ENCODE results near the gene TMUB2.

TMUB2 gene

DNA sequence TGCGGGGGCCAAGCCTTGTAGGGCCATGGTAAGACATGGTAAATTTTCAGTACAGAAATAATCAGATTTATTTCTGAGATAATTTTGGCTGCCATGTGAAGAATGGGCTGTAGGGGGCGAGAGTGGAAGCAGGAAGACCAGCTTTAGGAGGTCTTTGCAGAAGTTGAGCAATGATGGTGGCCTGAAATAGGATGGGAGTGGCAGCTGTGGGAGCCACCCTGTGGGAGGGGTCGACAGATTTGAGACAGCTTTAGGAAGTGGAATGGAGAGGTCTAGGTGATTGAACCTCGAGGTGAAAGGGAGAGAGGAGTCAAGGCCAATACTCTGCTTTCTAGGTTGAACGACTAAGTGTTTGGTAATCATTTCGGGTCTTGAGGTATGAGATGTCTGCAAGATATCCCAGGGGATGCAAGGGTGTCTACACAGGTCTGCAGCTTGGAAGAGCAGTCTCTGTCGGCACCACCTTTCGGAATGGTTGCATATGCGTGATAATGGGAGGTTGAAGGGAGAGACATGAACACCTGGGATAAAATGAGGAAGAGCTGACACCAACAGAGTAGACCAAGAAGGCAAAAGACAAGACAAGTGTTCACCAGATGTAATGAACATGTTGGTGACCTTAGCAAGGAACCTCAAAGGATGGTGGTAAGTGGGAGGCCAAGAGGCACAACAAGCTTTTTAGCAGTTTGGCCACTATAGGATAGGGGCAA lies 17.1 kb downstream of the TMUB2 start:
- peak; percentile 61 to 71 for DNase-seq

DNA sequence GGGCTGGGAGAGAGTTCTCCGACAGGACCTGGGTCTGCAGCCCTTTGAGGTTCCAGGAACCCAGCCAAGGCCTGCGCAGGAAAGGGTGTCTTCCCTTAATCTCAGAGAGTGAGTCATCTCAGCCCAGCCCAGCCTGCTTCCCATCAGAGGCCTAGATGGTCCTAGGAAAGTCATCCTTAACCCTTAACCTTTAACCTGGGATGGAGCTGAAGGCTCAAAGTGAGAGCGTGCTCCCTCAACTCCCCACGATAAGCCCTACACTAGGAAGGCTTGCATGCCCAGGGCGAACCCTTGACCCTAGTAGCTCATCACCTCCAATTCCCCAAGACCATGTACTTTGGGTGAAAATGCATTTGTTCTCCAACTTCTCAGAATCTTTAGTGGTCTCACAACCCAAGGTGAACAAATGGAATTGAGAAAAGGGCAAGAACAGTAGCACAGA lies 17.7 kb downstream of the TMUB2 start:
- DNase-seq = no peak

DNA sequence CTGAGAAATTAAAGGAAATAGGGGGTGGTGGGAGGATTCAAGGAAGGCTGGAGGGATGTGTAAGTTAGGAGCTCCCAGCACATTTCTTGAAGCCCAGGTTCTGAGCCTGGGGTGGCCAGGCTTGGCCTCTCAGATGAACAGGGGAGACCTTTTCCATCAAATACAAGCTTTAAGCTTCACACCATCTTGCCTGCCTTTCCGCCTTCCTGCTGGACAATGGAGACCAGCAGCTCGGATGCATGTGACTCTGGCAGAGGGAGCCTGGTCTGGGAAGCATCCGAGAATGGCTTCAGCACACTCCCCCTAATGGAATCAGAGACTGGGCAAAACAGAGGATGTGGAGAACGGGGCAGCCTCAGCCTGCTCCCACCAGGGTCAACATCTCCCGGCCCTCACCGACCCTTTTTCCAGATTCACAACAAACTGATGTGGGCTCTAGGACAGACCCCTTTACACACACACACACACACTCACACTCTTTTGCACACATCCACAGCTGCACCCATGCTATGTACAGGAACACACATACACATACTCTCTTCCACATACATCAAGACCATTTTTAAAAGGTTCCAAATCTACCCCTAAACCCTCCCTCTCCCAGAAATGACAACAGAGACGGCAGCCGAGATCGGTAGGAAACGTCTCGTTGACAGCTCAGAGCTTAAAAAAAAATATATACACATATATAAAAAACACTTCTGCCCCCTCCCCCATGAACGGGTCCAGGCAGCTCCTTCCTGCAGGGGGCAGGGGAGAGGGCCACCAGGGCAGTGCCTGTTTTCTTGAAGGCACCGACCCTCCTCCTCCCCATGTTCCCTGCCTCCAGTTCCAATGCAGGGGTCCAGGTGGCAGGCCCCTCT lies 19.4 kb downstream of the TMUB2 start:
- DNase-seq = no peak

DNA sequence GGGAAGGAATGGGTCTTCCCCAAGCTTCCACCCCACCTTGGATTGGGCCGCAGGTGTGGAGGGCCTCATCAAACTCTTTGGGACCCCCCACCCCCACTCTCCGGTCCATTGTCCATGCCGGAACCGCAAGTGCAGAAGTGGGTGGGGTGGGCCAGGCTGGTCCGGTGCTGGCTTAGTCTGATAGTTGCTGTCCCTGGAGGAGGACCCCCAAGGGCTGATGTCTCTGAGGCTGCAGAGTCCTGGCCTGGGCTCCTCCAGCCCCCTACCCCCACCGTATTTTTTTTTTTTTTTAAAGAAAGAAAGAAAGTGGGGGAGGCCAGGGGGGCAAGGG lies 20.0 kb downstream of the TMUB2 start:
- DNase-seq = no peak

DNA sequence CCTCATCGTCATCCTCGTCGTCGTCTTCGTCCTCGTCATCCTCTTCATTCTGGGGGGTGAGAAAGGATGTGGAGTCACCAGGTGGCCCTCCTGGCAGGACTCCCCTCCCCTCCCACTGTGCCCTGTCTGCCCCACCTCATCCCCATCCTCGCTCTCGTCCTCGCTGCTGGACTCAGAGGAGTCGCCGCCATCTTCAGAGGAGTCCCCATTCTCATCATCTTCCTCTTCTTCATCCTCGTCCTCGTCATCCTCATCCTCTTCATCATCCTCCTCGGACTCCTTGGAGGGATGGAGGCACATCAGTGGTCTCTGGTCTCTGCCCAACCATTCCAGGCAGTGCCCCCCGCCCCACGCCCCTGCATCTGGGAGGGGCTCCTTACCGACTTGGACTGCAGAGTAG lies 20.5 kb downstream of the TMUB2 start:
- DNase-seq = no peak

DNA sequence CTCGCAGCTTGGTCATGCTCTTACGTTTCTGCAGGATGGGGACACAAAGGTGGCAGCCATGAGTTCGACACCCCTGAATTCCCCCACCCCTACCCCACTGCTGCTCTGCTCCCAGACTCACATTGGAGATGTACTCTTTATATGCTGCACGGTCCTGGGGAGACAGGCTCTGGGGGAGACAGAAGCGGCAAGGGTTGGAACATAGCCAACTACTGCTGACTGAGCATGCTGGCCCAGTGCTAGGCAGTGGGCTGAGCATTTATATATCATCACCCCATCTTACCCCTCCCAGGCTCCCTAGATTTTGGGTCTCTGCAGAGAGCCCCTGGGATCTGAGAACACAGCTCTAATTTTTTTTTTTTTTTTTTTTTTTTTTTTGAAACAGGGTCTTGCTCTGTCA lies 21.0 kb downstream of the TMUB2 start:
- DNase-seq = no peak

DNA sequence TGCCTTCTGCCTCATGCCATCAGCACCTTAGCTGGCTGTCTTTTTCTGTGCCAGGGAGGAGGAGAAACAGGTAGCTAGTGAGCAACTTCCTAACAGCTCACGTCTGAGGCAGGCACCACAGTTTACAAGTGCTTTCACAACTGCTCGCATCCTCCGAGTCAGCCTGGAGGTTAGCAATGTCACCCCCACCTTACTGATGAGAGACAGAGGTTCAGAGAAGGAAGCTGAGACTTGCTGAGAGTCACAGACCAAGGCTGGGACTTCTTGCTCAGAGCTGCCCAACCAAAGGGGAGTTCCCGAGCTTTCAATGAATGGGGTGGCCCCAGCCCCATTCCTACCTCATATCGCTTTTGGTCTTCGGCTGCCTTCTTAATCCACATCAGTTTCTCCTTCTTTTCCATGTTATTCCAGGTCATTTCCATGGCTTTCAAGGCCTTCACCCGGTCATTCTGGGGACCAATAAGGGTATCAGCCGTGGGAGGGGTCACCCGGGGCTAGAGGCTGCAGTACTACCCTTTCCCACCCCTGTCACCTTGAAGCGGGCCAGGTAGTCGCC lies 23.1 kb downstream of the TMUB2 start:
- DNase-seq = peak in 1 of 2 donors; percentile 17

DNA sequence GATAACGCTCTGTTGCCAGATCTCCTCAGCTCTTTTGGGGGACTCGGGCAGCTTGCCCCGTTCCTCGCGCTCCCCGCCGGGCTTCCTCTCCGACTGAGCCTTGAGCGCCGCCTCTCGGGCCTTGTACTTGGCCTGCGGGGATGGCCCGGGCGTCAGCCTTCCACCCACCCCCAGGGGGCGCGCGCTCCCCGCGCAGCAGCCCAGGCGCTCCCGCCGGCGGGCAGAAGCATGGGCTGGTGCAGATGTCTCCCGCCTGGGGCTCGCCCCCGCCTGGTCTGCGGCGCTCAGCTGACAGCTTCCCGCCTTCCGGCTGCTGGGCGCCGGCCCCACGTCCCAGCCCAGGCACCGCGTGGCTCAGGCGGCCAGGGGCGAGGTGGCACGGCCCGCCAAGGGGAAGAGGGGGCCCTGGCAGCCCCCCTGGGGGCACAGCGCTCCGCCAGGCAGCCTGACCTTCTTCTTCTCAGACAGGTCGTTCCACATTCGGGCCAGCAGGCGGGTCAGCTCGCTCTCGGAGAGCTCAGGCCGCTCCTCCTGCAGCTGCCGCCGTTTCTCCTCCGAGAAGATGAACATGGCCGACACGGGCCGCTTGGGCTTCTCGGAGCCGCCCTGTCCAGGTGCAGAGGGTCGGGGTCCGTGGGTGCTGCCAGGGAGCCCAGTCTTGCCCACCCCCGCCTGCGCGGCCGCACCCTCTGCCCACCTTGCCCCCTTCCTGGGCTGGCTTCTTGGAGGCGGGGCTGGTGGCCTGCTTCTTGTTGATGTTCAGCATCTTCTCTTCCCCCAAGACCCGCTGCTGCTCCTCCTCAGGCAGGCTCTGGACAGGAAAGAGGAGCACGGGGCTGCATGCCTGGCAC lies 23.8 kb downstream of the TMUB2 start:
- peak; percentile 92 for DNase-seq

DNA sequence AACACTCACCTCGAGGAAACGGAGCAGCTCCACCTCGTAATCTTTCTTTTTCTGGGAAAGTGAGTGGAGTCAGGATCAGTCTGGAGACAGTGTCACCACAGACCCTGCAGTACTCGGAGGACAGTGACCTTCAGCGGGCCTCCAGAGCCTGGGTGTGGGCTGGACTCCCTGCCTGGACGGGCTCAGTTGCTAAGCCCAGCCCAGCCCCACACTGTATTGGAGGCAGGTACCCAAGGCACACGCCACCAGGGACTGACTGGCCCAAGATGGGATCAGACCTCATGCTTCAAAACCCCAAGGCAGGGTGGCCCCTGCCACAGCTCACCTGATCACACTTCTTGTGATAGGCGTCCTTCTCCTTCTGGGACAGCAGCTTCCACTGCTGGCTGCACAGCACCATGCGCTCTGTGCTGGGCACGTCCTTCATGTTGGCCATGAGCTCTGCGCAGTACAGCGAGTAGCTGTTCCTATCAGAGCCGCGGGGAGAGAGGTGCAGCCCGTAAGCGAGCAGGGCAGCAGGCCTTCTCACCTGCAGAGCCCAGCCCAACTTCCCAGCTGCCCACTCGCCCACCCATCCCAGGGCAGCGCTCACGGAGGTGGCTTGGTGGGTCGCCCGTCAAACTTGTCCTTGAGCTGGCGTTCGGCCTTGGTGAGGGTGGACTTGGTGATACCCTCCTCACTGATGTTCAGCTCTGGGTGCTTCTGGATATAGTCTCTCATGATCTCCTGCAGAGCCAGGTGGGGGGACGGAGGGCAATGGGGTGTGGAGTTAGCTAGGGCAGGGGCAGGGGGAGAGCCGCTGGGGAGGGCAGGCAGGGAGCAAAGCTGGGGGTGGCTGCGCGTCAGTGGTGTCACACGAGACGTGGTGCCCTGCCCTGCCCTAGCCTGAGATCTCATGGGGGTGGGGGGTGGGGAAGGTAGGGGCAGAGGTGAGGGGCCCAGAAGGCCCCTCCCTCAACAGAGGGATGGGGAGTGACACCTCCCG lies 24.8 kb downstream of the TMUB2 start:
- DNase-seq = no peak

DNA sequence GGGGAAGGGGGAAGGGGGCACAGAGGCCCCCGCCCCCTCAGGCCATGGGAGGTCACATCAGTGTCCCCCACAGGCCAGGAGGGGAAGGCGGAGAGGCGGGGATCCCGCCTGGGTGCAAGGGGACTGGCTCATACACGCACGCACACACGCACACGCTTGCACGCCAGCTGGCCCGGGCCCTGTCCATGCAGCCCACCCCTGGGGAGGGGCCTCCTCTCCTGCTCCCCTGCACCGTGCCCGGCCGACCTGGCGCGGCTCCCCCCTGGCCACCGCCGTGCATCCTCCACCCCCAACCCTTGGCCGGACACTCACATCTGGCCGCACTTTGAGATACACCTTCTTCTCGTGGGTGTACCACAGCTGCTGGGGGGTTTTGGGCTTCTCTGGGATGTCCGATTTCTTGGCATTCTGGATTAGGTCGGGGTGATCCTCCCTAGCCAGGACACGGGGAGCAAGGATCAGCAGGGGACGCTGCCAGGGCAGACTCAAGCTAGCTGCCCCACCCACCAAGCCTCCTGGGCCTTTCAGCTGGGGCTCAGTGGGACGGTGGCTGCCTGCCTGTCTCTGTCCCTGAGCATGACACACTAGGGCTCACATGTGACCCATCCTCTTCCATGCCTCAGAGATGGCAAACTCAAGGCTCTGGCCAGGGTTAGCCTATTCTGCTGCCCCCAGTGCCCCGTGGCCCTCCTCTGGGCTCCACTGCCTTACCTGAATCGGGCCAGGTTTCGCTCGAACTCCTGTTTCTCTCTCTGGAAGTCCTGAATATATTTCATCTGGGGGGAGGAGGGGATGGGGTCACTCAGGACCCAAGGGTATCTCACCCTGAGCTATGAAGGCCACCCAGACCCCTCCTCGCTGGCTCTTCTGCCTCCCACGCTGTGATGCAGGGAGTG lies 26.0 kb downstream of the TMUB2 start:
- no peak for DNase-seq

DNA sequence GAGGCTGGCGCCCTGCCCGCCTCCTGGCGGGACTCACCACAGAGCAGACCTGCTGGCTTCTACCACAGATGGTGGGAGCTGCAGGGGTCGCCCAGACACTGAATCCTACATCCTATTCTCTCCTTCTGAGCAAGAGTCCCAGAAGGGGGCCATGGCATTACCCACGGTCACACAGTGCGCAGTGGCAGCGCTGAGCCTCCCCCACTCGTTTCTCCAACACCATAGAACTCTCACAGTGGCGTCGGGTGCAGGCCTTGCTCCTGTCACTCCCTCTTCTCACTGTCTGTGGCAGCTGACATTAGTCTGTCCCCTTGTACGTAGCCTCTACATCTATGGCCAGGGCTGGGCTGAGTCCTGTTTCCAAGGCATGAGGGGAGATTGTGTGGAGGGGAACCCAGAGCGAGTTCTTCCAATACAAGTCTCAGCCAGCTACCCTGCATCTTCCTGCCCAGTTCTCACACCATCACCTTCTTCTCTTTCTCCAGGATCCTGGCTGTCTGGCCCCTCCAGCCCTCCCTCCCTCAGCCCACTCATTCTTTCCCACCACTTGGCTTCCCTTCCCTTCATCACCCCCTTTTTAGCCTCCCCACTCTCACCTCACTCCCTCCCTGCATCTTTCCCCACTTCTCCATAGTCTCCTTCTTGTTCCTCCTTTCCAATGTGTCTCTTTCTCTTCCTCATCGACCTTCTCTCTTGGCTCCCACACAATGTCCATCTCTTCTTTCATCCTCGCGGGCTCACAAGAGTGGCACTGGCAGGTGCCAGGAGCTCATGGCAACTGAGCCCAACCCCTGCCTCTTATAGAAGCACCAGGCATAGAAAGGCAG lies 26.8 kb downstream of the TMUB2 start:
- DNase-seq = no peak

DNA sequence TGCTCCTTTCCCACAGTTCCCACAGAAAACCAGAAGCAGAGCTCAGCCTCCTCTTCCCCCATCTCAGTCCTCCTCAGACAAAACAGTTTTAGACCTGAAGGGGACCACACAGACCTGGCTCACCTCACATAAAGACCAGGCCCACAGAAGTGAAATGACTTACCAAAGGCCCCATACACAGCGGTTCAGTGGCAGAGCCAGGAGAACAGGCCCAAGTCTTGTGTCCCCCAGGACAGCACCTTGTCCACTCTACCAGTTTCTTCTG lies 27.4 kb downstream of the TMUB2 start:
- DNase-seq = no peak

DNA sequence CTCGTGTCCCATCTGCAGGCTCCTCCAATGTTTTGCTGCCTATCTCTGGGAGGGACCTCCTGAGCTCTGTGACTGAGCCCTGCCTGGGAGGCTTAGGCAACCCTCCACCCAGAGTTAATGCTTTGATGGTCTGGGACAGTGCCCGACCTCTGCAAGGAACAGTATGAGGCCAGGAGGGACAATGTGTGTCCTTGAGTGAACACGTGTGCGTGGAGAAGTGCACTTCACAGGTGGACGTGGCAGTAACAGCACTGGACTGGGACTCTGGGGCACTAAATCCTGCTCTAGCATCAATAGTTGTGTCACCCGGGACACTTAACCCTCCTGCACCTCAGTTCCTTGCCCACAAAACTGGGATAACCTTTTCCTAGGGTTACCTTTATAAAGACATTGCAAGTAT lies 28.1 kb downstream of the TMUB2 start:
- DNase-seq = no peak

DNA sequence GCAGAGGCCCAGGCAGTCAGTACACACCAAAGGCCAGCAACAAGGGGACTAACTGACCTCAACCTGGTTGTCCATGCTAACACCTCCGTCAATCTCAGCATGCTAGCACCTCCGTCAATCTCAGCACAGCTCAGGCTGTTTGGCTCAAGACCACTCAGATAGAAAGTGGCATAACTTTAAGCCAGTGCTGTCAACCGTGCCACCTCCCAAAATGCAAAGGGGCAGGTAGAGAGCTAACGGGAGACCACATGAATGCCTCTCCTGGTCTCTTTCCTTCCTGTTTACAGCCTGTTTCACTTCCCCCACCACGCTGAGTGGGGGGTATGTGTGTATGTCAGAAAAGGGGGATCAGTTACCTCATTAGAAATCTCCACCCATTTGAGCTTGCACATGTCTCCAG lies 29.4 kb downstream of the TMUB2 start:
- peak; percentile 56 to 67 for DNase-seq

DNA sequence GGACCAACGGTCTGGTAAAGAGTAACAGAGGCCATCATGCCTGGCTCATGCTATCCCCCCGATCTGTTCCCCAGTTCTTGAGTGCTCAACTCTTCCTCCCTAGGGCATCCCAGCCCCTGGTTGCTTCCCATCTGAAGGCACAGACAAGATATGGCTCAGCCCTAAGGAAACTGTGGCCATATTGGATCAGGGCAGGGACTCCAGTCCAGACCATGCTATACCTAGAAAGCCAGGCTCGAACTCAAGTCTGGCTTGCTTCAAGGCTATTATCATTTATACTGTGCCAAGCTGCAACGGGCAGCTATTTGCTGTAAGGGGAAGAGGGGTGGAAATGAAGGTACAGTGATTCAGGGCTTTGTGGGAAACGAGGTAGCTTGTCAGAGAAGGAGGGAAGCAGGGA lies 29.9 kb downstream of the TMUB2 start:
- DNase-seq = no peak

DNA sequence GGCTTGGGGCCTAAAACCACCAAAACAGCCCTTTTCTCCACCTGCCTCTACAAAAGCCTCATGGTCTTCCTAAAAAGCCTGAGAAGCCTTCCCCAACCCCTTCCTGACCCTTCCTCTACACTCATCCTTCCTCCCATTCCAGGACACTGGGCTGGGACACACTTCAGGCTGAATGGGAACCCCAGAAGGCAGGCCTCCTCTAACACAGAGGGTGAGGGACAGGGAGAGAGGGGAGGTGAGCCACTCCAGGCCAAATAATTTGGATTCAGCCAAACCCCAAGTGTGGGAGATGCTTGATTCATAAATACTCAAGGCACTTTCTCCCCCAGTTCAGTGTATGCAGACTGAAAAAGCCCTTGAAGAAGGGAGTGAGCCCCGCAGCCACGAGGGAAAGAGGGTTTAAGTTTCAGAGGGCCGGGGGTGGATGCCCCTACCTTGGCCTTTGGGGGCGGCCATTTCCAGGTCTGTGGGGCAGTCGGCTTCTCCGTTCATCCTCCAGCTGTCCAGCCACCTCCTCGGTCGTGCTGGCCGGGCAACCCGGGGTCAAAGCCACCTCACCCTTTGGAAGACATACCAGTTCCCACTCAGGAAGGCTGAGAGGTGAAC lies 31.1 kb downstream of the TMUB2 start:
- no peak for DNase-seq

DNA sequence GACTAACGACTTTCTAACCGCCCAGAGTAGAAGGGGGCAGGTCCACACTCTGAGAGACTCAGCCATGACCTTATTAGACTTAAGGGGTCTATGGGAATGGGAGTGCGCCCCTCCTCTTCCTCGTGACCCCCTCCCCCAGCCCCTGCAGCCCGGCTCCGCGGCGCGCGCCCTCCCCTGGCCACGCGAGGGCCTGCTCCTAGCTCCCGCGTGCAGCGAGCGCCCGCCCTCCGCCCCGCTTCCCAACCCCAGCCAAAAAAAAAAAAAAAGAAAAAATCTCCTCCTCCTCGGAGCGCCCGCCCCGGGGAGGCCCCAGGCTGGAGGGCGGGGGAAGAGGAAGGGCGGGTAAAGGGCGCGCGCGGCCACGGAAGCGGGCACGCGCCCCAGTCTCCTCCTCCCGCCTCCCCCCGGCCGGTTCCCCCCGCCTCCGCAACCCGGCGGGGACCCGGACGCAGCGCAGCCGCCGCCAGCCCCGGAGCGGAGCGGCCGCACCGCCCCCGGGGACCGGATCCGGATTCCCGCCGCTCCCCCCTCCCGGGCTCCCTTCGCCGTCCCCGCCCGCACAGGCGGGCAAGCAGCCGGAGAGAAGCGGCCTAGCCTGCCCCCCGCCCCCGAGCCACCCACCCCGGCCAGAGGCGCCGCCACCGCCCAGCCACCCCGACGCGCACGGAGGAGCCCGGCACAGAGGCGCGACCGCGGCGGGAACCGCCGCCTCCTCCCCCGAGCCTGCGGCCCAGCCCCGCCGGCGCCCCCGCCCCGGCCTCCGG lies 31.8 kb downstream of the TMUB2 start:
- DNase-seq = peak; percentile 90 to 91

DNA sequence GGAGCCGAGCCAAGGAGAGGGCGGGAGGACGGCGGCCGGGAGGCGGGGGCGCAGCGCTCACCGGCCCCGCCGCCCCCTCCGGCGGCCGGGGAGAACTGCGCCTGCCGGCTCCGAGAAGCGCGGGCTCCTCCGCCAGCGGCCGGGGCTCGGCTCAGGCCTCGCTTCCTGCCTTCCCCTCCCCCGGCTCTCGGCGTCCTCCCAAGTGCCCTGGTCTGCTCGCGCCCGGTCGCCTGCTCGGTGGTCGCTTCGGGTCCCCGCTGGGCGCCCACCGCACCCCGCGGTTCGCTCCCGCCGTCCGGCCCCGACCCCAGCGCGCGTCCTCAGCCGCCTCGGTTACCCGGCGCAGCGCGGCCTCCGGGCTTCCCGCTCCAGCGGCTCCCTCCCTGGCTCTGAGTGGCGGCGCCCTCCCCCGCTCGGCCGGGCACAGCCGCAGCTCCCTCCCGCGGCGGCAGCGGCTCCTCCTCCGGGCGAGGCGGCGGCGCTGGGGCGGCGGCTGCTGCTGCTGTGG lies 32.4 kb downstream of the TMUB2 start:
- DNase-seq = peak; percentile 68 to 74
